GM19238 (cell line): Measurements from ENCODE around the gene MAFG.
"Not testable (repeated sequence)": the region's sequence is repeated elsewhere in the genome, so short reads cannot be mapped to it uniquely, and the experiment has no call there.

ENCODE experiments used
- DNase-seq: peaks from one replicate; pipeline ENCODE4 v3.0.0; 2011; ENCODE audit warnings: low spot score; ENCODE audit not compliant: insufficient read length

Gene MAFG

DNA sequence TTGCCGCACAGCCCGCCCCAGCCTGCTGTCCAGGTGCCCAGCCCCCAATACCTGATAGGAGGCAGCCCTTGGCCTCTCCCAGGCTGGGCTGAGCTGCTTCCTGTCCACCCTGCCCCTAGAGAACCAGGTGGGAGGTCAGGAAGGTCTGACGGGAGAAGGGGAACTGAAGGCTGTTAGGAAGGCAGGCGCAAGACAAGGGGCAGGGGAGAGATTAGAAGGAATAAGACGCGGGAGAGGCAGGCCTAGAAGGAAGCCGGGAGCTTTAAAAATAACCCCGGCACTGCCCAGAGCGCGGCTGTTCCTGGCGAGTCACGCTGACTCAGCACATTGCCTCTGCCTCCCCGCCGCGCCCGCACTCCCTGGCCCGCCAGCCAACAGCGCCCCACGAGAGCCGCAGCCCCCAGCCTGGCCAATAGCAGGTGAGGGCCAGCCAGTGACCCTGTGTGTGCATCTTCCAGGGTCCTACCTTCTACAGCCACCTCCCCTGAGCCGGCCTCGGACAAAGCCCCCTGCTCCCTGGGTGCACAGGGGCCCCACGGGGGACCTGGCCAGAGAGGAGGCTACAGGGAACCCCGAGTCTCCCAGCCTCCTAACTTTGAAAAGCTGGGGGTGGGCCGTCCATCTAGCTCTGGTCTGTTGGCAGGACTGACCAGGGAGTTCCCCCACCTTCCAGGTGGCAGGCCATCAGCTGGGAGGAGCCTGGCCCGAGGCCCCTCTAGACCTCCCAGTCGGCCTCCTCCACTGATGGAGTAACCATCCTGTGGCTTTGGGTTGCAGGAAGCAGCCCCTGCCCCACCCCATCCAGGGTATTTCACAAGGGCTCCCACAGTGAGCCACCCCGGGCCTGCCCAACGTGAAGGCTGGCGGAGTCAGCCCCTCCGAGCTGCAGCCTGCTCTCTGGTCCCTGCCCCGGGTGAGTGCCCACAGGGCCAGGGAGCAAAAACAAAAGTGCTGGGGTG is 4.0 kb downstream of the MAFG start:
- no peak for DNase-seq

DNA sequence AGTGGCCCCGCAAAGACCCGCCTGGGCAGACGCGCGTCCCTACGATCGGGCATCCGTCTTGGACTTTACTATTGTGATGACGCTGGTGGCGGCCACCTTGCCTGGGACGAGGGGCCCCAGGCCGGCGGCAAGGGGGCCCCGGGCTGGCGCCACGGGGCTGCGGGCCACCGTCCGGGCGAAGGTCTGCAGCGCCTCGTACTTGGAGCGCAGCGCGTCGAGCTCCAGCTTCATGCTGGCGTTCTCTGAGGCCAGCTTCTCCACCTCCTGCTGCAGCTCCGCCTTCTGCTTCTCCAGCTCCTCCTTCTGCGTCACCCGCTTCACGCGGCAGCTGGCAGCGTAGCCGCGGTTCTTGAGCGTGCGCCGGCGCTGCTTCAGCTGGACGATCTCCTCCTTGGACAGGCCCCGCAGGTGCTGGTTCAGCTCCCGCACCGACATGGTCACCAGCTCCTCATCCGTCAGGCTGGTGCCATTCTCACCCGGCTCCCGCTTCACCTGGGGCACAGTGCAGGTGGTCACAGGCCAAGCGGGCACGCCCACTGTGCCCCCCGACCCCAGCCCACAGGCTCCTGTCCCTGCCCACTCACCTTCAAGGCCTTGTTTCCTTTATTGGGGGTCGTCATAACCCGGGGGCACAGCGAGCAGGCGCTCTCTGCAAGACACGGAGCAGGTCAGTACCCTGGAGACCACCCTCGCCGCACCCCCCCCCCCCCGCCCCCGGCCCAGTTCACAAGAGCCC is 4.8 kb downstream of the MAFG start:
- DNase-seq, result no peak

DNA sequence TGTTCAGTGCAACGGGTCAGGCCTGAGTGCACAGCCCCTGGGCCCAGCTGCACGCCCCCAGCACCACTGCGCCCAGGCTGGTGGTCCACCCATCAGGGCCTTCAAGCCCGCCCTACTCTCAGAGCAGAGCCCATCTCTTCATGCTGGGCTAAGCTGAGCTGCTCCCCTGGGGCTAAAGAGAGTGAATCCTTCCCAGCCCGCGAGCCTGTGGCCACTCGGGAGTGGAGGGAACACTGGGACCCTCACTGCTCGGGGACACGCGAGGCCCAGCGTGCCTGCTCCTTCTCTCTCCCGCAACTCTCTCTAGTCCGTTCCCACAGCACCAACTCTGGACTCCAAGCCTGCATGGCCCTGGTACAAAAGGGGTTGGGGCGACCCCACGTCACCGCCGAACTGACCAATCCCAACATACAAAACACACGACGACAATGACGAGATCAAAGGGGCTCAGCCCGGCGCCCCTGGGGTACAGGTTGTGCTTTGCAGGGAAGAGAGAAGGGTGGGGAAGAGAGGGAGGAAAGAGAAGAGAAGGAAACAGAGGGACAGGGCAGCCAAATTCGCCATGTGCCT is 5.5 kb downstream of the MAFG start:
- no peak for DNase-seq

DNA sequence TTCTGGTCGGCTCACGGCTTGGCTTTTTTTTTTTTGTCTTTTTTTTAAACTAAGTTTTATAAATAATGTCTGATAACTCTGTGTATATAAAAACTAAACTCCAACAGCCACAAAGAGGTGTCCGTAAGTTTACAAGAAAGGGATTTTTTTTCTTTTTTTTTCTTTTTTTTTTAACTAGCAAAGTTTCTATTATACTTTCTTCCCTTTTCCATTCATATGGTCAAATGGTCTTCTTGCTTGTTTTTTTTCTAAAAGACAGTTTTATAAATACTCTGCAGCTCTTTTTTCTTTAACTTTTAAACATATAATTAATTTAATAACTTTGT is 6.0 kb downstream of the MAFG start:
- DNase-seq, result no peak

DNA sequence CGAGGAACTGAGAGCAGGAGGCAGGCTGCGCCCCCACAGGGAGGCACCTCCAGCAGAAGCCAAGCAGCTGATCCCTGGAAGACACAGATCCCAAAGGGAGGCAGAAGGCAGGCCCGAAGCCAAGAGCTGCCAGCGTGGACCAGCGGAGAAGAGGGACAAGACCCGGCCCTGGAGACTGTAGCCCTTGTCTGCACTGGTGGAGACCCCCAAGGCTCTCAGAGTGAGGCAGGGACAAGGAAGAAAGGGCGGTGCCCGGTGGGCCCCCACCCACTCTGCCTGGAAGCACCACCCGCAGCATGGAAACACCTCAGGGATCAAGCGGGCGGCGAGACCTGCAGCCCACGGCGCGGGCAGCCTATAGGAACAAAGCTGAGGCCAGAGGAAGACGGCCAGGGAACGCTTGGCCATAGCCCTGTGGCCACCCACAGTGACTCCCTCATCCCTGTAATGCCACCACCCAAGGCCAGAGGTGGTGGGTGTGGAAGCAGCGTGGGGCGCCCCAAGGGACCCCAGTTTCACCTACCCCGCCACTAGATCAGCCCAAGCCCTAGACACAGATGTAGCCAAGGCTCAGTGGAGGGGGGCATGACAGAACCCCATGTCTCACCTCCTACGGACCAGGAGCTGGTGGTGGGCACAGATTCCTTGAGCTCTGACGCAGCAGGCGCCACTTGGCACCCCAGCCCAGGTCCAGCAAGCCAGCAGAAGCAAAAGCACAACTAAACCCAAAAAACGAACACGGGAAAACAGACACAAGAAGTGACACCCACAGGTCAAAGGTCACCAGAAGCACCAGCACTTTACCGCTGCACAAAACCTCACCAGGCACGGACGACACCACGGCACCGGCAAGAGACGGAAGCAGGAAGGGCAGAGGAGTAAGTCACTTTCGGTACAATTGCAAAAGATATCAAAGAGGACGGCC is 6.7 kb downstream of the MAFG start:
- no peak for DNase-seq

DNA sequence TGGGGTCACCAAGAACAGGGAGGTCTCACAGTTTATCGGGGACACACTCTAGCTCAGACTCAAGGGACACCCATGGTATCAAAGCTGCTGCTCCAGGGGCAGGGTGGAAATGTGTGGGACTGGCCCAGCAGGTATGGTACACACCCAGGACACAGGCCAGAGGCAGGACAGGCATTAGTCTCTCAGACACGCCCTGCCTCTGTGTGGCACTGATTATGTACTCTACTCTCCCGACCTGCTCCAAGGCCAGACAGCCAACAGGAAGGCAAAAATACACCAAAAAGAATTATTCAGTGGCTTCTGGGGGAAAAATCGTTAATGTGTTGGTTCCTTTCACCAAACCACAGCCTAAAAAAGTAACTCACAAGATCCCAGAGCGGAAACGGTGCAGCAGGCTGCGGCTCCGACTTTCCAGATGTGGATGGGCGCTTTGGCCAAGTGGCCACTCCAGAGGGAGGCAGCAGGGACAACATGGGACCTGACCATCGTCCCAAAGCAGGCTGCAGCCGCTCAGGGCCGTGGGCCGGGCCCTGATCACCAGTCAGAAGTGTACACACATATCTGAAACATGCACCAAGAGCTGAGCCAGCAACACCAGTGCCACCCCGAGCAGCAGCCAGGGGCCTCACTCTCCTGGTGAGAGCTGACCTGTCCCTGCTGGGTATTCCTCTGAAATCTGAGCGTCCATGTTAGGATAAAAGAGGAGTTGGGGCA is 8.5 kb downstream of the MAFG start:
- no peak for DNase-seq

DNA sequence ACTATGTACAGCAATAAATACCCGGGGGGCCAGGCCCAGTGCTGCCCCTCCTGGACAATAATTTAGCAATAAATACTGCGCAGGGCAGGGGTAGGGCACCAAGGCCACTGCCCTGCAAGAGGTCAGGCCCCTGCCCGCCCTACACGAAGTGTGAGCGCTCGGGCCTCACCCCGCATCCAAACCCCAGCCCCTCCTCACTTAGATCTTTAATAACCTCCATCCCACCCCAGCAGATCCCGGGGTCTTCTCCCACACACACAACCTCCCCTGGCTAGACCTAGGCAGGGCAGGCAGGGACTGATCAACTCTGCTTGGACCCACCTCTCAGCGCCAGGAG is 9.2 kb downstream of the MAFG start:
- DNase-seq, result not testable (repeated sequence)

DNA sequence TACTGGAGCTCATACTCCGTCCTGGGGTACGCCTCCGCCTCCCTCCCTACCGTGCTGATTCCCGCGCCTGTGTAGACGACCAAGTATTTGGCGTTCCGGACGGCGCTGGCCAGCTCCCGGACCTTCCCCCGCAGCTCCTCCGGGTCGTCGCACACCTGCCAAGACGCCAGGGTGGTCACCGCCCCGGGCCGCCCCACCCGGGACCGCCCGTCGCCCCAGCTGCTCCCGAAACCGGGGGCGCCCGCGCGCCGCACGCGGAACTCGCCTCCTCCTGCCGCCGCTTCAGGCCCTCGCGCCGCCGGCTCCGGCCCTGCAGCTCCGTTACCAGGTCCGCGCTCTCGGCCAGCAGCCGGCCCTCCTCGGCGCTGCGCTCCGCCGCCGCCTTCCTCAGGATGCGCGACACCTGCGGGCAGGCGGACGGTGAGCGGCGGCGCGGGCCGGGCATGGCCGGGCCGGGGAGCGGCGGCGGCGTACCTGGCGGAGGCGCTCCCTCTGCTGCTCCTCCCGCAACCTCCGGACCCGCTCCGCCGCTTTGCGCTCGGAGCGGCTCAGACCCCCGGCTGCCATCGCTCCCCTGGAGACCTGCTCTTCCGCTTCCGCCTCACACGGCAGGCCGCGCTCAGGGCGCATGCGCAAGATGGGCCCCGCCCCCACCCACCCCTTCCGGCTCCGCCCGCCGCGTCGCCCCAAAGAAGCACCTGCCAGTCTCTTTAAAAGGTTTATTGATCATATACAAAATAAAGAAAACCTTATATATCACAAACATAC is 9.8 kb downstream of the MAFG start, which contains the start of gene SIRT7:
Gene SIRT7 (minus strand): TSS at position 612 of the 768 bp plus-strand sequence. CDS start 45 bp downstream, at position 567.
- peak; percentile 100 for DNase-seq

DNA sequence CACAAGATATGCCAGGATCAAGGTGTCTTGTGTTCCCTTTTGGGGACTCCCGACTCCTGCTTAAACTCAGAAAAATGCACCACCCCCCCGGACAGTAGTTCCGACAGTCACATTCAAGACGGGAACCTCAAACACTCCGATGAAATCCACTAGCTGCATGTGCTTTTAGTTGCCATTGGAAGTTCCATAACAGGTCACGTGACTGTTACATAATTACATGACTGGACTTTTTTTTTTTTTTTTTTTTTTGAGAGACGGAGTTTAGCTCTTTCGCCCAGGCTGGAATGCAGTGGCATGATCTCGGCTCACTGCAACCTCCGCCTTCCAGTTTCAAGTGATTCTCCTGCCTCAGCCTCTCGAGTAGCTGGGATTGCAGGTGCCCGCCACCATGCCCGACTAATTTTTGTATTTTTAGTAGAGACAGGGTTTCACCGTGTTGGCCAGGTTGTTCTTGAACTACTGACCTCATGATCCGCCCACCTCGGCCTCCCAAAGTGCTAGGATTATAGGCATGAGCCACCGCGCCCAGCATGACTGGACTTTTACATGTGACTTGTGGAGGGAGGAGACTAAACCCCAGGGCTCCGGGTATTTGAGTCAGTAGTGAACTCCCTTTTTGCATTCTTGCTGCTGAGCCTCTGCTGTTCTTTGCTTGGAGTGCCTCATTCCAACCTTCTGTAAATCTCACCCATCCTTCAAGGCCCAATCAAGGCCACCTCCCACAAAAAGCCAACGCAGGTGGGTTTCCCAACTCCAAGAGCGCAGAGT is 11.1 kb downstream of the MAFG start:
- DNase-seq, result no peak

DNA sequence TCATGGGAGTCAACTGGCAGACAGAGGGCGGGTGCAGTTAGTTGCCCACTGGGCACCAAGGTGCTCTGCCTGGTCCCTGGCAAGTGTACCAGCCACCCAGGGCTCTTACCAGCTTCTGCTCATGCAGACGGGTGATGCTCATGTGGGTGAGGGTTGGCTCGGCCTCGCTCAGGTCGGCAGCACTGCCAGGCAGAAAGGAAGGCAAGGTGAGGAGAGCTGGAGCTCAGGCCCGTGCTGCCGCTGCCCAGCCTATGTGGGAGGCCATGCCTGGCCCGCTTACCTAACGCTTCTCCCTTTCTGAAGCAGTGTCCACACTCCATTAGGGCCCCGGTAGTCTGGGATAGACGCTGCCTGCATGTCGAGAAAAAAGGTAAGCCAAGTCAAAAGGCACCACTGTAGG is 12.2 kb downstream of the MAFG start:
- no peak for DNase-seq

DNA sequence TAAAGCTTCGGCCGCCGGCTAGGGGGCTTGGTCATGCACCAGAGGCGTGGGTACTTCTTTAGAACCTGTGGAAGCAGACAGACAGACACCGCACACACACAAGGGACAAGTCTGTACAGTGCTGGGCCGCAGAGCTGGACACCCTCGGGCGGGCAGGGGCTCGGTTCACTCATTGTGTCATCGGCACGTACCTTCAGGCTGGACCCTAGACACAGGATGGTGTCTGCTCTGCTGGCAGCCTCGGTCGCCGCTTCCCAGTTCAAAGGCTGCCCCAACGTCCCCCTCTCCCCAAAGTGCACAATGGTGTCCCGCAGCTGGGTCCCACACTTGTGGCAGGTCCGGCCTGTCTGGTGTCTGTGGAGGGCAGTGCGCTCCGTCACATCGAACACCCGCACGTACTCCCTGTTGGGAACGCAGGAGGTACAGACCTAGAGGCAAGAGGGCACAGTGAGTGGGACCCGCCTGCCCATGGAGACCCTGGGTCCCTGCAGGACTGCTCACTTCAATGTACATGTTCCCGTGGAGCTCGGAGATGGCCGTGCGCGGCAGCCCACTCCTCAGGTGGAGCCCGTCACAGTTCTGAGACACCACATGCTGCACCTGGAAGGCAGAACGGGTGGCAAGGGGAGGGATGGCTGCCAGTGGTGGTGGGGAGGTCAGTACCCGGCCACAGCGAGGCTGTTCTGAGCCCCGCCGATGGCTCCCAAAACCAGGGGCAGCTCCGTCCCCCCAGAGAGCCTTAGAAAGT is 13.3 kb downstream of the MAFG start:
- no peak for DNase-seq

DNA sequence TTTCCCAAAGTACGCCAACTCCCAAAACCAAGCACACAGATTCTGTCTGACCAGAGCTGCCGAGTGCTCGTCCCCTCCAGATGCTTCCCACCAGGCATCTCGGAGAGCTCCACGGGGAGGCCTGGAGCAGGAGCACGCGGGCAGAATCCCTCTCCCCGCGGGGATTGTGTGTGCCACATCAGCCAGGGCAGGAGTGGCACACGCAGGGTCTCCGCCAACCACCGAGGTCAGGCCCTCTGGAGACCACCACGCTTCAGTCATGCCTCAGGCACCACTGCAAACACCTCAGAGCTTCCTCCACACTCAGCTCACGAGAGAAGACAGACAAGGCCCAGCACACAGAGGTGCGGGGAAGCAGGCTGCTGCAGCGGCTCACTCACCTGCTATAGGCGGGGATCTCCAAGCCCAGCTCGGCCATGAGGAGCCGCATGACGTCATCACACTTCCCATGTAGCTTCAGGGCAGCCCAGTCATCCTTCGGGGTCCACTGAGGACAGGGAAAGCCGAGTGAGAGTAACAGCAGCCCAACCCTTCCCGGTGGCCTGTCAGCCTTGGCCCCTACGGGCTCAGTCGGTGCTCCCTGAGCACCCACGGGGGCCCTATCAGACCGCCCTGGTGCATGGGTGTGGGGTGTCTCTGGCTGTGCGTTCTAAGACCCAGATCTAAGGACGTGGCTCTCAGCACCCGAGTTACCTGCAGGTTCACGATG is 14.0 kb downstream of the MAFG start:
- DNase-seq, result no peak

DNA sequence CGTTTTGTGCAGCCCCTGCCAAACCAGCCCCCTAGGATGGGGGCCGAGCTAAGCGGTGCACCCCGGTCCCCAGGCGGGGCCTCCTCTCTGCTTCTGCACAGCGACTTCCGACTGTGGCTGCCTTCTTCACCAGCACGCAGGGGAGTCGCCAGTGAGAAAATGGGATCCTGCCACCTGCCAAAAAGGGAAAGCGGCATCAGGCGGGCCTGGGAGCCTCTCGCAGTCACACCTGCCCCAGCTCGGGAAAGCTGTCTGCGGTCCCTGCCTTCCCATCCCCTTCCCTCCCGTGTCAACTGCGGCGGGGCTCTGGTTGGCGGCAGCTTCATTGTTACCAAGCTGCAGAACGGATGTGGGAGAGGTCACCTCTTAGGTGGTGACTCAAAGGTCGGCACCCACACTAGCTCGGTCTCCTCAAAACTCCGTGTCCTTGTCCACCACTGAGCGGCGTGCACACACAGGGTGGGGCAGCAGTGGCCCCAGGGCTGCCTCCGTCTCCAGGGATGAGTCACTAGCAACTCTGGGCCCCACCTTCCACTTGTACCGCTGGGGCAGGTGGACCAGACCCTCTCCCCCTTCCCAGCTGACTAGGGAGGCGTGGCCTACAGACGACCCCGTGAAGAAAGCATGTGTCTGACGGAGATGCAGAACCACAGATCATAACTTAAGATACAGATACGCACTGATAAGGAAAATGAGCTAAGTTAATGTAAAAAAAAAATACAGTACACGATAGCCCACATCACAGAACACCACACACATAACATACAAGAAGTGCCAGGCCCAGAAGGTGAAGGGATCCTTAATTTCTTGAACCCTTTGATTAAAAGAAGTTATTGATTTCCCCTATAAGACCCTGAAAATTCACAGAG is 14.9 kb downstream of the MAFG start:
- no peak for DNase-seq

DNA sequence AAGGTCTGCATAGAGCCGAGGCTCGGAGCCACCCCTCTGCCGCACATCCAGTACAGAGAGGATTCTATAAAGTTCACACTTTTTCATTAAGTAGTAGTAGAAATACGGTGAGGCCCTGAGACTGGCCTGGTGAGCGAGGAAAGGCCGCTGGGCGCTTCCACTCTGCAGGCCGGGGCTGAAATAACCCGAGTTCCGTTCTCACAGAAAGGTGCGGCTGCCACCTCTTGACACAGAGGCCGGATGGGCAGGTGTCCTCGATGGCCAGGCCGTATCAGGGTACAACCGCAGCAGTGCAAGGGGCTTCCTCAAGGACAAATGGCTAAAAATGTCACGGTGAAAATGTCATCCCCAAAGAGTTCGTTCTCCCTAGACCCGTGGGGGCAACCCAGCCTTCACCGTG is 15.6 kb downstream of the MAFG start:
- DNase-seq, result no peak

DNA sequence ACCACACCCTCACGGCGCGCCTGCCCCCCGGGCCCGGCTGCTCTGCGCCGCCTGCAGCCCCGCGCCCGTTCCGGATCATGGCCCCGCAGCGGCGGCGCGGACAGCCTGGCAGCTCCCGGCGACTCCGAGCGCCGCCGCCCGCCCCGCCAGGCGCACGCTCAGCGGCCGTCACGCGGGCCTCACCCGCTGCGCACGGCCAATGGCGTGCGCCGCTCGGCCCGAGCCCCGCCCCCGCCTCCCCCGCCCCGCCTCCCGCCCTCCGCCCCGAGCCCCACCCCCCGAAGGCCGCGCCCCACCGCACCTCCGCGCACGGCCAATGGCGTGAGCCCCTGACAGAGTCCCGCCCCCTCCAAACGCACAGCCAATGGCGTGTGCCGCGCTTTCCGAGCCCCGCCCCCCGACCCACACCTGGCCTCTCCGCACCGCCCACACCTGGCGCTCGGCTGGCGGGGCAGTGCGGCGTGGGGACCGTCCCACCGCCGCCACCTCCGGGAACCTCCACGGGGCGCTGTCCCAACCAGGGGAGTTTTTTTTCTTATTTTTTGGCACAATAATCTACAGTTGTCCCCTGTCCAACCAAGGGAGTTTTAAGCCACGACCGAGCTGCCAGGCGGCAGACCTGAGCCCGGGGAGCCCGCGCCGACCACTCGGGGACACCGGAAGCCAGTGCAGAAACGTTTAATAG is 16.1 kb downstream of the MAFG start, which contains the start of gene PCYT2:
Gene PCYT2 (minus strand): TSS at position 123 of the 685 bp plus-strand sequence. CDS start 44 bp downstream, at position 79.
- peak; percentile 100 for DNase-seq

DNA sequence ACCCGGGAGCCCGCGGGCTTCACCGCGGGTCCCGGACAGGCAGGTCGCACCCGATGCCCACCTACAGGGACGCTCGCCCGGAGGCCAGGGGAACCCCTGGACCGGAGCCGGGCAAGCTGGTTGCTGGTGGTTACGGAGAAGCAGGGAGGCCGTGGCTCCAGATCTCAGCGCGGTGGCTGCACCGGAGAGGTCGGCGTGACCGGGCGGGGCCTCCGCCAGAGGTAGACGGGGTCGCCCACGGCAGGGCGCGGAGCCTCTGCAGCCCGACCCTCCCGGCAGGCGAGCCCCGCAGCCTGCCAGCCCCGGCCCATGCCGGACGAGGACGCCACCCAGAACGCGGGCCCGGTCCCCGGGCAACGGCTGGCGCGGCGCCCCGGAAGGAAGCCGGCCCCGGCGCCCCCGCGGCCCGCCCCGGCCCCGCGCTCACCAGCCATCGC is 16.7 kb downstream of the MAFG start:
- DNase-seq, result no peak
